H1 (cell line): ENCODE data around the gene INO80.

Experiments used
- CTCF ChIP-seq, 3 experiments: IDR thresholded peaks; 1 replicate in 2 of 3; 2 replicates in 1 of 3; pipeline versions ENCODE4 v1.5.1 to v1.6.1; 2011; ENCODE audit warnings: low read length in 3 of 3, mild to moderate bottlenecking in 3 of 3, inconsistent platforms in 2 of 3, low read depth in 1 of 3, moderate library complexity in 1 of 3; ENCODE audit not compliant: insufficient read depth in 1 of 3; ENCODE audit errors: control extremely low read depth in 1 of 3
- GABPA ChIP-seq: IDR thresholded peaks from 2 replicates; pipeline ENCODE4 v1.6.1; 2011; ENCODE audit warnings: mild to moderate bottlenecking, low read length, moderate library complexity, borderline replicate concordance; ENCODE audit not compliant: insufficient read depth
- TAF1 ChIP-seq: IDR thresholded peaks from 2 replicates; pipeline ENCODE4 v1.6.1; 2011; ENCODE audit warnings: mild to moderate bottlenecking, low read depth, low read length
- TEAD4 ChIP-seq: IDR thresholded peaks from 2 replicates; pipeline ENCODE4 v1.6.1; 2012; ENCODE audit warnings: low read depth, low read length, inconsistent platforms, mixed read lengths

GRCh38 chr15:40984964-40985363 is 131.1 kb downstream of the INO80 start:
- no peak for TF ChIP-seq TEAD4
- no peak for TF ChIP-seq GABPA
- TF ChIP-seq TAF1, result no peak
- no peak for TF ChIP-seq CTCF (IDR thresholded peaks at IDR 0.05; ENCODE audit: control extremely low read depth in 1 of 3, insufficient read depth in 1 of 3, low read depth in 1 of 3, low read length in 3 of 3)
